K562 (cell line): Measurements from ENCODE around the gene EYA4. TPM values are rescaled to one million over a fixed set of nuclear protein-coding genes. Genes with fewer than 3 reads are reported as not detected.

Experiments
- polyA plus RNA-seq, 8 experiments: library from polyadenylated mRNA; depleted of rRNA in 4 of 8; stranded (reverse) in 5 of 8; unstranded in 3 of 8; fragments of >200 nt; fragmentation: Nextera tagmentation in 2 of 8; fragmentation: Illumina TruSeq in 1 of 8; extraction: Ambion mirVana in 2 of 8; extraction: Trizol in 1 of 8; gene quantifications; 2 replicates each; pipeline versions ENCODE4 v1.2.1 to v1.2.3, GENCODE V29; 2011 to 2014; ENCODE audit warnings: inconsistent platforms in 1 of 8, missing spikeins in 1 of 8
- total RNA-seq, 7 experiments: library from RNA; depleted of rRNA in 6 of 7; stranded (reverse); fragments of >200 nt in 6 of 7; fragmentation: Illumina TruSeq in 2 of 7; extraction: Trizol in 2 of 7; gene quantifications; 2 replicates each; pipeline versions ENCODE4 v1.2.1 to v1.2.3, GENCODE V29; 2011 to 2021; ENCODE audit warnings: low replicate concordance in 1 of 7
- TF ChIP-seq, protein P1 (sequence below): fragments of 450-650 bp; IDR thresholded peaks from 2 replicates; pipeline ENCODE4 v1.6.1; 2016; ENCODE audit warnings: mild to moderate bottlenecking, moderate library complexity

EYA4 gene
- total and polyA plus RNA-seq, 9 of the 15 experiments (the other 6 are each of a cell fraction or from before 2014, with no cell fraction given) = 0.03 to 0.04 TPM; not detected in 7

DNA sequence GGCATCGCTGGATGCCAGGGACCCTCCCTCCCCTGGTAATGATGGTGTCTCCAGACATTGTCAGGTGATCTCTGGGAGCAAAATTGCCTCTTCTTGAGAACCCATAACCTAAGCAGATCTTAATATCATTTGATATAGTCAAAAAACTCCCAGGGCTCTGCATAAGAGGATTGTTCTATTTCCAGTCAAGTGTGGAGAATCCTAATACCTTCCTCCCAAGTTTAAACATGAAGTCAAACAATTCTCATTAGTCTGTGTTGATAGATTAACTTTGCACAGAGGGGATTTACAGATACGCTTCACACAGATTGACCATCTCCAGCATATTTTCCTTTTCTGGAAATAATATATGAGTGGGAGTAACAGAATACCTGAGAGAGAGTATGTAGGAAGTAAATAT, 10.5 kb downstream of the EYA4 start (continued):
- TF ChIP-seq, protein P1, sequence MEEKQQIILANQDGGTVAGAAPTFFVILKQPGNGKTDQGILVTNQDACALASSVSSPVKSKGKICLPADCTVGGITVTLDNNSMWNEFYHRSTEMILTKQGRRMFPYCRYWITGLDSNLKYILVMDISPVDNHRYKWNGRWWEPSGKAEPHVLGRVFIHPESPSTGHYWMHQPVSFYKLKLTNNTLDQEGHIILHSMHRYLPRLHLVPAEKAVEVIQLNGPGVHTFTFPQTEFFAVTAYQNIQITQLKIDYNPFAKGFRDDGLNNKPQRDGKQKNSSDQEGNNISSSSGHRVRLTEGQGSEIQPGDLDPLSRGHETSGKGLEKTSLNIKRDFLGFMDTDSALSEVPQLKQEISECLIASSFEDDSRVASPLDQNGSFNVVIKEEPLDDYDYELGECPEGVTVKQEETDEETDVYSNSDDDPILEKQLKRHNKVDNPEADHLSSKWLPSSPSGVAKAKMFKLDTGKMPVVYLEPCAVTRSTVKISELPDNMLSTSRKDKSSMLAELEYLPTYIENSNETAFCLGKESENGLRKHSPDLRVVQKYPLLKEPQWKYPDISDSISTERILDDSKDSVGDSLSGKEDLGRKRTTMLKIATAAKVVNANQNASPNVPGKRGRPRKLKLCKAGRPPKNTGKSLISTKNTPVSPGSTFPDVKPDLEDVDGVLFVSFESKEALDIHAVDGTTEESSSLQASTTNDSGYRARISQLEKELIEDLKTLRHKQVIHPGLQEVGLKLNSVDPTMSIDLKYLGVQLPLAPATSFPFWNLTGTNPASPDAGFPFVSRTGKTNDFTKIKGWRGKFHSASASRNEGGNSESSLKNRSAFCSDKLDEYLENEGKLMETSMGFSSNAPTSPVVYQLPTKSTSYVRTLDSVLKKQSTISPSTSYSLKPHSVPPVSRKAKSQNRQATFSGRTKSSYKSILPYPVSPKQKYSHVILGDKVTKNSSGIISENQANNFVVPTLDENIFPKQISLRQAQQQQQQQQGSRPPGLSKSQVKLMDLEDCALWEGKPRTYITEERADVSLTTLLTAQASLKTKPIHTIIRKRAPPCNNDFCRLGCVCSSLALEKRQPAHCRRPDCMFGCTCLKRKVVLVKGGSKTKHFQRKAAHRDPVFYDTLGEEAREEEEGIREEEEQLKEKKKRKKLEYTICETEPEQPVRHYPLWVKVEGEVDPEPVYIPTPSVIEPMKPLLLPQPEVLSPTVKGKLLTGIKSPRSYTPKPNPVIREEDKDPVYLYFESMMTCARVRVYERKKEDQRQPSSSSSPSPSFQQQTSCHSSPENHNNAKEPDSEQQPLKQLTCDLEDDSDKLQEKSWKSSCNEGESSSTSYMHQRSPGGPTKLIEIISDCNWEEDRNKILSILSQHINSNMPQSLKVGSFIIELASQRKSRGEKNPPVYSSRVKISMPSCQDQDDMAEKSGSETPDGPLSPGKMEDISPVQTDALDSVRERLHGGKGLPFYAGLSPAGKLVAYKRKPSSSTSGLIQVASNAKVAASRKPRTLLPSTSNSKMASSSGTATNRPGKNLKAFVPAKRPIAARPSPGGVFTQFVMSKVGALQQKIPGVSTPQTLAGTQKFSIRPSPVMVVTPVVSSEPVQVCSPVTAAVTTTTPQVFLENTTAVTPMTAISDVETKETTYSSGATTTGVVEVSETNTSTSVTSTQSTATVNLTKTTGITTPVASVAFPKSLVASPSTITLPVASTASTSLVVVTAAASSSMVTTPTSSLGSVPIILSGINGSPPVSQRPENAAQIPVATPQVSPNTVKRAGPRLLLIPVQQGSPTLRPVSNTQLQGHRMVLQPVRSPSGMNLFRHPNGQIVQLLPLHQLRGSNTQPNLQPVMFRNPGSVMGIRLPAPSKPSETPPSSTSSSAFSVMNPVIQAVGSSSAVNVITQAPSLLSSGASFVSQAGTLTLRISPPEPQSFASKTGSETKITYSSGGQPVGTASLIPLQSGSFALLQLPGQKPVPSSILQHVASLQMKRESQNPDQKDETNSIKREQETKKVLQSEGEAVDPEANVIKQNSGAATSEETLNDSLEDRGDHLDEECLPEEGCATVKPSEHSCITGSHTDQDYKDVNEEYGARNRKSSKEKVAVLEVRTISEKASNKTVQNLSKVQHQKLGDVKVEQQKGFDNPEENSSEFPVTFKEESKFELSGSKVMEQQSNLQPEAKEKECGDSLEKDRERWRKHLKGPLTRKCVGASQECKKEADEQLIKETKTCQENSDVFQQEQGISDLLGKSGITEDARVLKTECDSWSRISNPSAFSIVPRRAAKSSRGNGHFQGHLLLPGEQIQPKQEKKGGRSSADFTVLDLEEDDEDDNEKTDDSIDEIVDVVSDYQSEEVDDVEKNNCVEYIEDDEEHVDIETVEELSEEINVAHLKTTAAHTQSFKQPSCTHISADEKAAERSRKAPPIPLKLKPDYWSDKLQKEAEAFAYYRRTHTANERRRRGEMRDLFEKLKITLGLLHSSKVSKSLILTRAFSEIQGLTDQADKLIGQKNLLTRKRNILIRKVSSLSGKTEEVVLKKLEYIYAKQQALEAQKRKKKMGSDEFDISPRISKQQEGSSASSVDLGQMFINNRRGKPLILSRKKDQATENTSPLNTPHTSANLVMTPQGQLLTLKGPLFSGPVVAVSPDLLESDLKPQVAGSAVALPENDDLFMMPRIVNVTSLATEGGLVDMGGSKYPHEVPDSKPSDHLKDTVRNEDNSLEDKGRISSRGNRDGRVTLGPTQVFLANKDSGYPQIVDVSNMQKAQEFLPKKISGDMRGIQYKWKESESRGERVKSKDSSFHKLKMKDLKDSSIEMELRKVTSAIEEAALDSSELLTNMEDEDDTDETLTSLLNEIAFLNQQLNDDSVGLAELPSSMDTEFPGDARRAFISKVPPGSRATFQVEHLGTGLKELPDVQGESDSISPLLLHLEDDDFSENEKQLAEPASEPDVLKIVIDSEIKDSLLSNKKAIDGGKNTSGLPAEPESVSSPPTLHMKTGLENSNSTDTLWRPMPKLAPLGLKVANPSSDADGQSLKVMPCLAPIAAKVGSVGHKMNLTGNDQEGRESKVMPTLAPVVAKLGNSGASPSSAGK = no peak
- TF ChIP-seq, all 486 proteins: peak for 0
